ENCODE data around the gene BEST2. TPM values are rescaled to one million over a fixed set of nuclear protein-coding genes. Genes with fewer than 3 reads are reported as not detected.

BEST2 gene
- not detected for total RNA-seq
- long read RNA-seq, result 0 reads

GRCh38 chr19:12751635-12752034, at the start of gene BEST2:
TSS of gene BEST2 (plus strand) at chr19:12751791. CDS start at chr19:12752593, 802 bp downstream.
- ATAC-seq (no peak), DNase-seq (no peak)
- Histone ChIP-seq H3K27me3 (peaks cover 7% of the 10 kb centered on the region), H3K36me3 (peaks cover 13% of the 10 kb centered on the region), H3K9me3 (no peaks in the 10 kb centered on the region), H3K4me3 (no peak within 1 kb of the TSS), H3K27ac (no peak within 1 kb of the TSS), H3K4me1 (peaks cover 8% of the 10 kb centered on the region)
- no peak for TF ChIP-seq CTCF (IDR thresholded peaks at IDR 0.05)
- intact Hi-C loops (cut with DNase I), result no loop called here

GRCh38 chr19:12703046-12703445, 48.5 kb upstream of the BEST2 start:
- H3K4me3 ChIP-seq, result no peak overlapping the region
- DNase-seq (no peak), ATAC-seq (no peak)
- no peaks in the 10 kb centered on the region for H3K9me3 ChIP-seq
- H3K27ac ChIP-seq, result no peak overlapping the region
- H3K36me3 ChIP-seq, result peaks cover 83% of the 10 kb centered on the region
- no peaks in the 10 kb centered on the region for H3K27me3 ChIP-seq
- no peaks in the 10 kb centered on the region for H3K4me1 ChIP-seq
- intact Hi-C loops (cut with DNase I), result no loop called here
- no peak for TF ChIP-seq CTCF (IDR thresholded peaks at IDR 0.05)

GRCh38 chr19:12705169-12705568, 46.4 kb upstream of the BEST2 start:
- no peak for ATAC-seq
- Histone ChIP-seq H3K9me3 (no peaks in the 10 kb centered on the region), H3K27ac (no peak overlapping the region), H3K4me1 (no peaks in the 10 kb centered on the region), H3K27me3 (no peaks in the 10 kb centered on the region), H3K36me3 (peaks cover 96% of the 10 kb centered on the region), H3K4me3 (no peak overlapping the region)
- no peak for TF ChIP-seq CTCF (IDR thresholded peaks at IDR 0.05)
- no peak for DNase-seq
- intact Hi-C loops (cut with DNase I), result no loop called here

- Histone ChIP-seq H3K9me3 (no peaks in the 10 kb centered on the region), H3K27ac (no peak overlapping the region), H3K4me1 (no peaks in the 10 kb centered on the region), H3K27me3 (no peaks in the 10 kb centered on the region), H3K4me3 (no peak overlapping the region), H3K36me3 (peaks cover 98% of the 10 kb centered on the region)
- intact Hi-C loops (cut with DNase I), result no loop called here
- ATAC-seq (no peak), DNase-seq (no peak)
- TF ChIP-seq CTCF (IDR thresholded peaks at IDR 0.05), result no peak
Measured at GRCh38 chr19:12705654-12706331, 45.8 kb upstream of the BEST2 start.

- Histone ChIP-seq H3K9me3 (no peaks in the 10 kb centered on the region), H3K4me1 (no peaks in the 10 kb centered on the region), H3K27ac (no peak overlapping the region), H3K27me3 (no peaks in the 10 kb centered on the region), H3K36me3 (peaks cover 98% of the 10 kb centered on the region), H3K4me3 (no peak overlapping the region)
- TF ChIP-seq CTCF (IDR thresholded peaks at IDR 0.05), result no peak
- no peak for DNase-seq
- intact Hi-C loops (cut with DNase I), result no loop called here
- no peak for ATAC-seq
Measured at GRCh38 chr19:12706332-12706718, 45.3 kb upstream of the BEST2 start.

- H3K9me3 ChIP-seq, result no peaks in the 10 kb centered on the region
- intact Hi-C loops (cut with DNase I), result no loop called here
- H3K27ac ChIP-seq, result no peak overlapping the region
- peaks cover 94% of the 10 kb centered on the region for H3K36me3 ChIP-seq
- ATAC-seq (no peak), DNase-seq (no peak)
- no peaks in the 10 kb centered on the region for H3K4me1 ChIP-seq
- H3K27me3 ChIP-seq, result no peaks in the 10 kb centered on the region
- H3K4me3 ChIP-seq, result no peak overlapping the region
- TF ChIP-seq CTCF (IDR thresholded peaks at IDR 0.05), result no peak
Measured at GRCh38 chr19:12708641-12709040, 43.0 kb upstream of the BEST2 start.
